Dermis blood vessel endothelial cell (primary cell): ENCODE data around the gene RHOT2. TPM values are rescaled to one million over a fixed set of nuclear protein-coding genes. Genes with fewer than 3 reads are reported as not detected.

ENCODE experiments used
- DNase-seq: peaks from one replicate; pipeline ENCODE4 v3.0.0; 2010
- total RNA-seq: library from RNA; depleted of rRNA; stranded (reverse); fragments of >200 nt; gene quantifications from 2 replicates; pipeline ENCODE4 v1.2.3, GENCODE V29; 2014

Gene RHOT2
- total RNA-seq, 1 donor from 2014 or later, result 49.0 TPM

GRCh38 chr16:702341-702740 is 34.4 kb downstream of the RHOT2 start:
- no peak for DNase-seq

GRCh38 chr16:703406-703805 is 35.5 kb downstream of the RHOT2 start:
- DNase-seq, result no peak

GRCh38 chr16:704047-704446 is 36.1 kb downstream of the RHOT2 start:
- DNase-seq, result no peak

GRCh38 chr16:704552-705380 is 36.8 kb downstream of the RHOT2 start:
- DNase-seq, result no peak

DNA sequence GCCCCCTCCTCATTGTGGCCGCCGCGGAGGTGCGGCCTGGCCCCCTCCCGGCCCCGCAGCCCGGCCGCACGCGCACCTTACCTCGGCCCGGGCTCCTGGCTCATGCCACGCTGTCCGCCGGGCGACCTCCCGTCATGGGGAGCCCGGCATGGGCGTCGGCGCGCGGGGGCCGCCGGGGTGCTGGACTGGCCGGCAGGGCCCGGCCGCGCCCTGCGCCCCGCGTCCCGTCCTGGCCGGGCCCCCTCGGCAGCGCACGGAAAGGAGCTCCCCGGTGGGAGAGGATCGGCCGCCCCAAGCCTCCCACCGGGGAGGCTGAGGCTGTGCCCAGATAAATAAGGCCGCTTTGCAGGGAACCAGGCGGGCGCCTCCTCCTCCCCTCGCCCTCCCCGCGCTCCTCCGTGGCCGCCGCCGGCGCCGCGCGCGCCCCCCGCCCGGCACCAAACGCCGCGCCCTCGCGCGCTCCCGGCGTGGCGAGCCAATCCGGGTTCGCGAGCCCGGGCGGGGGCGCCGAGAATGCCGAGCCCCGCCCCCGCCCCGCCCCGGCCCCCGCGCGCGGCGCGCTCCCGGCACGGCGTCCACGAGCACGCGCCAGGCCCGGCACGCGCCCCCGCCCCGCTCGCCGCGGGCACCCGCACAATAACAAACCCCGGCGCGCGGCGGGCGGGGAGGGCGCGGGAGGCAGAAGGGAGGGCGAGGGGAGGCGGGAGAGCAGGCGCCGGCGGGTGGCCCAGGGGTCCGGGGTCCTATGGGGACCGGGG is 37.7 kb downstream of the RHOT2 start, which contains the start of gene FBXL16:
Gene FBXL16 (minus strand): TSS at position 371 of the 758 bp plus-strand sequence. CDS start 8,396 bp downstream, outside the sequence.
- DNase-seq, result no peak

DNA sequence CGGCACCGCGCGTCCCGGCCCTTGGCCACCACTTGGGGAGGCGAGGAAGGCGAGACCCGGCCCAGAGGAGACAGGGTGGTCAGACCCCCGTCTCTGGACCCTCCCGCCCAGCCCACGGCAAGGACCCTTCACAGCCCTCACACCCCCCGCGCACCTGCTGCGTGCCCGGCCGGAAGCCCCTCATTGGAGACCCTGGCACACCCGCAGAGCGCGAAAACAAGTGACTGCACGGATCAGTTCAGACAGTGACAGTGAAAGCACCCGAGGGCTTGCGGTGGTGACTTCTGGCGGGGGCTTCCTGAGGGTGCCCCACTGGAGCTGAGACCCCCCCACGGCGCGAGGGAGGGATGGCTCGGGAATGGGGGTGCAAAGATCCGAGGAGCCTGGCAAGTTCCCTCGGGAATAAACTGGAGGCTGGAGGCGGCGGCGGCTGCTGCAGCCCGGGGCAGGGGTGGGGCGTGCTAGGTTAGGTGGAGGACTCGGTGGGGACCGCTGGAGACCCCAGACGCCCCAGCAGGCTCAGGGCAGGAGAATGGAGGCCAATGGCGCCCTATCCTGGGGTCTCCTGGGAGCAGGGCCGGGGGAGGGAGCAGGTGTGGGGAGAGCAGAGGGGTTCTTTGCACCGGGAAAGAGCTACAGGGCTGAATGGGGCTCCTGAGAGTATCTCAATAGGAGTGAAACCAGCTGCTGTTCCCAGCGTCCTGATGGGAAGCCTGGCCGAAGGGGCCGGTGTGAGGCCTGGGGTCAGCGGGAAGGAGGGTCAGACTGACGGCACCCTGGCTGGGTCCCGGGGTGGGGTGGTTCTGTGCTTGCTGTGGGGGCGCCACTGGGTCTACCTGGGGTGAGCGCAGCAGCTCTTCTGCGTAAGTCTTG is 38.5 kb downstream of the RHOT2 start:
- DNase-seq, result no peak

DNA sequence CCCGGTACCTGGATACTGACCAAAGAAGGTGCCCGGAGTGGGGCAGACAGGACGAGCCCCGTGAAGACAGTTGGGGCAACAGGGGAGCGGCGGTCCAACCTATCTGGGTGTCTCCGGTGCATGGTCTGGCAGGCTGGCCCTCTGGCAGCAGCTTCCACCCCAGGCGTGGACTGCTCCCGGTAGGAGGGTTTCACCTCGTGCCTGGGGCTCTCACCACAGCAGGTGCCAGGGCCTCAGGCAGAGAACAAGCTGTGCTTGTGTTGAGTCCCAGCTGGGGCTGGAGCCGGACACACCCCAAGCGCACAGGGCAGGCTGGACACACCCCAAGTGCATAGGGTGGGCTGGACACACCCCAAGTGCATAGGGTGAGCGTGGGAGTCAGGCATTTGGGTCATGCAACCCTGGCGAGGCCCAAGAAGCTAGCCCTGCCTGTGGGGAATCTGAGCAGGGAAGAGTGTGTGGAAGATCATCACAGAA is 39.2 kb downstream of the RHOT2 start:
- DNase-seq, result no peak

GRCh38 chr16:708019-708418 is 40.1 kb downstream of the RHOT2 start:
- DNase-seq, result no peak

DNA sequence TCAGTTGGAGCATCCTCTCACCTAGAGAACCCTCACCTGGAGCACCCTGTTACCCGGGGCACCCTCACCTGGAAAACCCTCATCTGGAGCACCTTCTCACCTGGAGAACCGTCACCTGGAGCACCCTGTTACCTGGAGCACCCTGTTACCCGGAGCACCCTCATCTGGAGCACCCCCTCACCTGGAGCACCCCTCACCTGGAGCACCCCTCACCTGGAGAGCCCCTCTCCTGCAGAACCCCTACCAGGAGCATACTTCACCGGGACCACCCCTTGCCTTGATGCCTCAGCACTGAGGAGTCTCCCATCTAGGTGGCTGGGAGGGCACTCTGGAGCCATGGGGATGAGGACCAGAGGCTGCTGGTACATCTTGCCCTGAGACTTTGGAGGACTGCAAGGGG is 41.0 kb downstream of the RHOT2 start:
- no peak for DNase-seq

DNA sequence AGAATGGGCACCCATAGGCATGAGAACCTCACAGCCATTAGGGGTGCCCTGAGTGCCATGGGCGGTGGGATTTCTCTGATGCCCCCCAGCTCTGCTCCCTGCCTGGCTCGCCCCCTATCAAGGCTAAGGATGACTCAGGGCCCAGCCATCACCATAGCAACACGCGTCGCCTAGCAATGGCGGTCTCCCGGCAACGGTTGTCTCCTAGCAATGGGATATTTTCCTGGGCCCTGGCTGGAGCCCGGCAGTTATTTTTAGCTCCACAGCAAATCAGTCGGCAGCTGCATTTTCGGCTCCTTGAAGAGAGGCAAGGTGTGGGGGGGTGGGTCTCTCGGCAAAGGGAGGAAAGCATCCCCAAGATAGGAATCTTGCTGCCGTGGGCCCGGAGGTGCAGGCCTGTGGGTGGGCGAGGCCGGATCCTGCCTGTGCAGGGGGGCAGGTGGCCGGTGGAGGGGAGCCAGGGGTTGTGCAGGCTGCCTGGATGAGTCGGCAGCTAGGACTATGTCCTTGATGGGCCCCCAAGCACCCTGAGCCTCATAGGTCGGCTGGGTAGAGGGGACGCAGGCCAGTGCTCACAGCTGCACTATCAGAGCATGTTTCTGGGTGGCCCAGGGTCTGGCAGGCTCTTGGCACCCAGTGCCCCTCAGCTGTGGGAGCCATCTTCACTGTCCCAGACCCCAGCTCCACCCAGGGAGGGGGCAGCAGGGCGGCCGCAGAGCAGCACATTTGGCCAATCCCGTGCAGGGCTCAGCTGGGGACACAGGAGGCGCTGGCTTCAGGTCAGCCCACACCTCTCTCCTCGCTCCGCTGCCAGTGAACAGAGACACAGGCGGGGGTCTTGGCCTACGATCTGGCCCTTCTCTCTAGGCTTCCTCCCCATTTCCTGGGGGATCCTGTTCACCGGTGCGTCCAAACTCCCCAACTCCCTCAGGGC is 41.9 kb downstream of the RHOT2 start:
- peak; percentile 51 for DNase-seq

DNA sequence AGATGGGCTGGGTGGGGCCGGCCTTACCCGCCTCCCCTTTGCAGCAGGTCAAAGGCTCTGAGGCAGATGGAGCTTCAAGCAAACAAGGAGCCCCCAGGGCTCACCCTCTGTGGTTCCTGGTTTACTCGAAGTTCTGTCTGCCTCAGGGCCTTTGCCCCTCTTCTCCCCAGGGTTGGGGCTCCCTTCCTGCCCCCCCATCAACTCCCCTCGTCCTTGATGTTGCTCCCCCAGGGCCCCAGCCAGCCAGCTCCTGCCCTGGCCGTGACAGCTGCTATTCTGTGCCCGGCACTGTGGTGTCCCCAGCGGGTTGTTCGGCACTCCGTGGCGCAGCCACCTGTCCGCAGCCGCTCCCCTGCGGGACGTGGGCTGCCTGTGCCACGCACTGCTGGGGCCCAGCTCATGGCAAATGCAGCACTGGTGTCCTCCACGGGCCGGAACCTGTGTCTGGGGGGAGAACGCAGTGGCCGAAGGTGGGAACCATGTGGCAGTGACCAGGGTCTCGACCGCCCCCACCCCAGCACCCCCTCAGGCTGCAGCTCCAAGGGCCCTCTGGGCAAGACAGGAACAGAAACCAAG is 42.7 kb downstream of the RHOT2 start:
- no peak for DNase-seq

DNA sequence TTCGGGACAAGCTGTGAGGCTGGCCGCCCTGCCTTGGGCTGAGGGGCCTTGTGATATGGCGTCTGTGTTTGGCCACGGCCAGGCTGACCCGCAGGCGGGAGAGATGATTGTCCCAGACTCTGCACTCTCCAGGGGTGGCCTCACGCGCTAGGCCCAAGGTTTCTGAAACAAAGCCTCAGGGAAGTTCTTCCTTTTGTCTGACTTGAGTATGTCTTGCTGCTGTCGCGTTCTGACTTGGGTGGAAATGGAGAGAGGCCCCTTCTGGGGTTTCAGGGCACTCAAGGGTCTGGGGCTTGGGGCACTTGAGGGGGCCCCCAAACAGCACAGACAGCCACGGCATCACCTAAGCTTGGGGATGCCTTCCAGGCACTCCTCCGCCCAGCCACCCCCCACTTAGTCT is 43.2 kb downstream of the RHOT2 start:
- no peak for DNase-seq

- DNase-seq, result peak; percentile 83
These were observed 43.8 kb downstream of the RHOT2 start for GRCh38 chr16:711548-712320.

- DNase-seq, result peak; percentile 72
These were observed 44.9 kb downstream of the RHOT2 start for GRCh38 chr16:712740-713250.

- DNase-seq, result no peak
These were observed 46.1 kb downstream of the RHOT2 start for GRCh38 chr16:714079-714478.

DNA sequence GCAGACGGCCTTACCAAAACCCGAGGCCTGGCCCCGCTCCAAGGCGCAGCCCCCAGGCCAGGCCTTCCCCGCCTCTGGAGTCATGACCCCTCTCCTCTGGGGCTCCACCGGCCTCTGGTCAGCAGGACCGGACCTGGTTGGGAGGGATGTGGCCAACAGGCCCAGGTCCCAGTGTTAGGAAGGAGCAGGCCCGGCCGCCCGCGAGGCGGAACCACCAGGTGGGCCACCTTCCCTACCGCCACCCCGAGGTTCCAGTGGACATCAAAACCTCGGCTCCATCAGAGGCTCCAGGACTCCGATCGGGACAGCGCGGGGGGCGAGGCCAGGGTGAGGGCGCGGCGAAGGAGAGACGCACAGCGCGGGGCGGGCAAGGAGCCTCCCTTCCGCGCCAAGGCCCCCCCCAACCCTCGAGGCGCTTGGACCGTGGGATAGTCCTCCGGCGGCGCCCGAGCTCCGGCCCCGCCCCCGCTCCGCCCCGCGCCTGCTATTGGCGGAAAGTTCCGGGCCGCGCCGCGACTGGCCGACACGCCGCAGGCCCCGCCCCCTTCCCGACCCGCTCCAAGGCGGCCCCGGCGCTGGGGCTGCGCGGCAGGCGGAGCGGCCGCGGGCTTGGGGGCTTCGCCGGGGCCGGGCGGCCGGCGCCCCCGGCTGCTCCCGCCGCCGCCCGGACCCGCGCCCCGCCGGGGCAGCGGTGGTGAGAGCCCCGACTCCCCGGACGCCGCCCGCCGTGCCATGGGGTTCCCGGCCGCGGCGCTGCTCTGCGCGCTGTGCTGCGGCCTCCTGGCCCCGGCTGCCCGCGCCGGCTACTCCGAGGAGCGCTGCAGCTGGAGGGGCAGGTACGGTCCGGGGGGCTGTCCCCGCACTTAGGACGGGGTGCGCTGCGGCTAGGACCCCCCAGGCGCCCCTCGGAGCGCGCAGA is 46.9 kb downstream of the RHOT2 start, which contains the start of gene METRN:
Gene METRN (plus strand): TSS at position 561 of the 919 bp plus-strand sequence. CDS start 172 bp downstream, at position 733.
- peak; percentile 89 for DNase-seq

DNA sequence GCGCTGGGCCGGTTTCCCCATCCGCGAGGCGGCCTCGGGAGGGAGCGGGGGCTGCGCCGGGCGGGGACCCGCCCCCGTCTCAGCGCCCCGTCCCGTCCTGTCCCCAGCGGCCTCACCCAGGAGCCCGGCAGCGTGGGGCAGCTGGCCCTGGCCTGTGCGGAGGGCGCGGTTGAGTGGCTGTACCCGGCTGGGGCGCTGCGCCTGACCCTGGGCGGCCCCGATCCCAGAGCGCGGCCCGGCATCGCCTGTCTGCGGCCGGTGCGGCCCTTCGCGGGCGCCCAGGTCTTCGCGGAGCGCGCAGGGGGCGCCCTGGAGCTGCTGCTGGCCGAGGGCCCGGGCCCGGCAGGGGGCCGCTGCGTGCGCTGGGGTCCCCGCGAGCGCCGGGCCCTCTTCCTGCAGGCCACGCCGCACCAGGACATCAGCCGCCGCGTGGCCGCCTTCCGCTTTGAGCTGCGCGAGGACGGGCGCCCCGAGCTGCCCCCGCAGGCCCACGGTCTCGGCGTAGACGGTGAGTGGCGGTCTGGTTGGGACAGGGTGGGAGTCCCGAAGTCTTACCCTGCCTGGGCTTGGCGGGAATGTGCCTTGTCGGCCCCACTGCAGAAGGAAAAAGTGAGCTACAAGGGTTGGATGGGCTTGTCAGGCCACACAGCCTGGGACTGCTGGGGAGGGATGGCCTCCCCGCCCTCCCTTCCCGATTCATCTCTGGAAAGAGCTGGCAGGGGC is 47.7 kb downstream of the RHOT2 start:
- DNase-seq, result peak; percentile 37

DNA sequence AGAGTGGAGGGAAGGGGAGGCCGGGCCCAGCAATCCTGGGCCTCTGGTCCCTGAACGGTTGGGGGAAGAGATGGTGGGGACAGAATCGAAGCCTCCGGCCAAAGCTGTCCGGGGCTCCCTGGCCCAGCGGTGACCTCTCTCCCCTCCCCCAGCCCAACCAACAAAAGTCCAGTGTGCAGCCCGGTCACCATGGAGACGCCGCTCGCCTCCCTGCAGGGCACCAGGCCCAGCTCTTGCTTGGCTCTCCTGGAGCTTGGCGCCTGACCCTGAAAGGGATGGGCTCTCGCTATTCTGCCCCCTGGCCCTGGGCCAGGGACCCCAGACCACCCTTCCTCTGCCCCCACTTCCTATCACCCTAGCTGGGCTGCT is 48.3 kb downstream of the RHOT2 start:
- DNase-seq, result no peak
